ENCODE data around the gene VENTX.
A peak's percentile ranks its signal among the peaks of the same experiment; 100 is the strongest.
"Not testable (repeated sequence)": the region's sequence is repeated elsewhere in the genome, so short reads cannot be mapped to it uniquely, and the experiment has no call there.

Gene VENTX

DNA sequence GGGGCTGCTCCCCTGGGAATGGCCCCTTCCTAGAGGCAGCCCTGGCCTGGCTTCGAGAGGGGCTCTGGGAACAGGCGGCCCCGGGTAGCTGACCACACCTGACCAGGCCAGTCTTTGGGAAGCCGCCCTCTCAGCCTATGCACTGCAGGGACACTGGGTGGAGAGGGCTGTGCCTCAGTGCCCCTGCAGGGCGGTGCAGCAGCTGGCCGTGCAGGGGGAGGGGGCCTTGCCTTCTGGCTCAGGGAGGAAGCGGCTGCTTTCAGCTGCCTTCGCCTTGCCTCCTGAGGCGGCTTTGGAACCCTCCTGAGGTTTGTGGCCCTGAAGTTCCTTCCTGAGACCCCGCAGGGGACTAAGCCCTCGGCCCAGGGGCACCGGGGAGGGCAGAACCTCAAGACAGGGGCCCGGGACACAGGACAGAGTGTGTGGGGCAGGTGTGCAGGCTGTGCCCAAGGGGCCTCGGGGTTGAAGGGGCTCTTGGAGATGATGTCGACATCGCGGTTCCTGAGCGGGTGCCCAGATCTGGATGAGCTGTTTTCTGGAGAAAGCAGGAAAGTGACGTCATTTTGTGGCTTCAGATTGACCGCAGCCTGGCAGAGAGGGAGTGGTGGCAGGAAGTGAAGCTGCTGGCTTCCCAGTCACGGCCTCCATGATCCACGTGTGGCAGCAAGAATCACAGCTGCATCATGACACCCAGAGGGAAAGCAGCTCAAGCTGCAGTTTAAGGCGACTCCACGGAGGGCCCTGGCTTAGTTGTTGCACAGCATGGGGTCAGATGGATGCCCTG lies 21.4 kb downstream of the VENTX start:
- DNase-seq = peak; percentile 97

DNA sequence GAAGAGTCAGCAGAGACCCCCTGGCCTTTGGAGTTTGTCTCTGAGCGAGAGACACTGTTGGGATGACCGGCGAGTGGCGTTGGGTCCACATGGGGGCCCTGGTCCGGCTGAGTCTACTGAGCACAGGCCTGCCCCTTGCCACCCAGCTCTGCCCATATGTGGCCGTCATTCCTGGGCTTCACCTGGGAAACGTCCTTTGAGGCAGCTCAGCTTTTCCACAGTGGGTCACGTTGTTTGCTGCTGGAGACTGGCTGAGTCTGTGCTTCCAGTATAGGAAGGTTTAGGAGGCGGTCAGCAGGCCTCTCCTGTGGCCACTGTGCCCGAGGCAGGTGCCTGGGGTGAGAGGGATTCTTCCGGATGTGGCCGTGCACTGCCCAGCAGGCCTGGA lies 21.9 kb downstream of the VENTX start:
- no peak for DNase-seq

DNA sequence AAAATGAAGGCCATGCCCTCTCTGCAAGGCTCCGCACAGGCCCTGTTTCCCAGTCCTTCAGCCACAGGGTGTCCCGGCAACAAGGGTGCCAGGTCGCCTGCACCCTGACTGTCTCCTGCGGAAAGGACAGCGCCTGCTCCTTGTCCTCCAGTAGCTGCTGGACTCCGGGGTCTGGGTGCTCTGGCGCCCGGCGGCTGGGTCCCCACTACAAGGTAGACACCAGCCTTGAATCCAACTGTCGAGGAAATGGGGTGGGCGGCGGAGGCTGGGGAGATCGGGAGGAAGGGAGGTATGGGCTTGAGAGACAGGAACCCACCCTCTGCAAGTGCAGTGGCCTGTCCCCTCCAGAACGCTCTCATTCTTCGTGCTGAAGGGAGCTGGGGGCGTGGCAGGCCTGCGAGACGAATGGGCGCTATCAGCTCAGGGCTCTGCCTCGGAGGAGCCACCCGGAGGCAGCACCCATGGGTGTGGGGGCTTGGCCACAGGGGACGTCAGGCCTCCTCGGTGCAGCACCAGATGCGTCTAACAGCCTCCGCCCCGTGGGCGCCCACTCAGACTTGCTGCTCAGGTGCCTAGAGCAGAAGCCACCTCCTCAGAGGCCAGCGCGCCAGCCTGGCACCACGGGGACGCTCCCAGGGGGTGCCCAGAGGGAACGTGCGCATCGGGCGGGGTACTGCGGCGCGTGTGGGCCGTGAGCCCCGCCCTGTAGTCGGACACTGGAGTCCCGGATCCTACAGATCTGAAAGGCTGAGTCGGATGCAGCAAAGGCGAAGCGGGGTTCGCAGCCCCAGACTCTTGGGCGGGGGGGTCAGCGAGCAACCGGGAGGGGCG lies 23.5 kb downstream of the VENTX start:
- peak; percentile 10 for DNase-seq

DNA sequence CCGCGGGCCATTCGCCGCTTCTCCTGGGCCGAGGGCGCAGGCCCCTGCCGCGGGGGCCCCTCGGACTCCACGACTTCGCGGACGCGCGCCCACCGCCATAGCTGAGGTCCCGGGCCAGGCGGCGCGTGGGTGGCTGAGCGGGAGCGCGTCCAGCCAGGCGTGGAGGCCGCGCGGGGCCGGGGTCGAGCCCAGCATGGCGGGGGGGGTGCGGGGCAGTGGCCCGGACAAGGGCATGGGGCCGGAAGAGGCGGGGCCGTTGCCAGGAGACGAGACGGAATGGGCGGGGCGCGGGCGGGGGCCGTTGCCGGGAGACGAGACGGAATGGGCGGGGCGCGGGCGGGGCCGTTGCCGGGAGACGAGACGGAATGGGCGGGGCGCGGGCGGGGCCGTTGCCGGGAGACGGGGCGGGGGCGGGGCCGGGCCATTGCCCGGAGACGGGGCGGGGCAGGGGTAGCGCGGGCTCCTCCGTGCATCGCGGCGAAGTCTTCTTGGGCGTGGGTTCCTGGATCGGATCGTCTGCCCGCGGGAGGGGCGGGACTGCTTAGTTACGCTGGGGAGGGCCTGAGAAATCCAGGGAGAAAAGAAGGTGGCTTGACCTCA lies 24.2 kb downstream of the VENTX start:
- peak; percentile 75 for DNase-seq

DNA sequence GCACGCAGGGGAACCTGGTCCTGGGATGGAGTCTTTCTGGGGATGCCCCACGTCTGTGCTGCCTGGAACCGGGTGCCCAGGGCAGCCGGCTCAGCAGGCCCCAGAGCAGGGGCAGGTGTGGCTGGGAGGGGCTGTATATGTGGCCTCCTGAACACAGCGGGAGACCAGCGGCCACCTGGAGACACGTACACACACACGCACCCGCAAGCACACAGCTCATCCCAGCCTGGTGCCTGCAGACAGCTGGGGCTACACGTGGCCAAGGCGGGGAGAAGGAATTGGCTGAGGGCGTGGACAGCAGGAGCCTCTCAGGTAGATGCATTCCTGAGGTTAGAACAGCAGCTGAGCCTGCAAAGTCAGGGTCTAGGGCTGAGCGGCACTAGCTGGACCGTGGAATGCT lies 25.0 kb downstream of the VENTX start:
- no peak for DNase-seq

DNA sequence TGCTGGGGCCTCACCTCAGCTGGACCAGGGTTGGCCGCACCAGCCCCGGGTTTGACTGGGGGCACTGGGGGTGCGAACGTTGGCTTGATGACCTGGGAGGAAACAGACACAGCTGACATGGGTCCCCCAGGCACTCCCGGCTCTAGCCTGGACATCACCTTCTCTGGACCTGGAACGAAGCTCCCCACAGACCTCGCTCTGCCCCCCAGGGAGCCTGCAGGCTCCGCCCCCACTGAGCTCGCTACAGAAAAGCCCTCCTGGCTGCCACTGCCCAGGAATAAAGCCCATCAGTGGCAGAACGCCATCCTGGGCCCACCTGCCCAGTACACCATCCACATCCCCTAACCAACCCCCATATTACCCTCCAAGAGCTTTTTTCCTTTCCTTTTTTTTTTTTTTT lies 26.0 kb downstream of the VENTX start:
- DNase-seq = no peak

DNA sequence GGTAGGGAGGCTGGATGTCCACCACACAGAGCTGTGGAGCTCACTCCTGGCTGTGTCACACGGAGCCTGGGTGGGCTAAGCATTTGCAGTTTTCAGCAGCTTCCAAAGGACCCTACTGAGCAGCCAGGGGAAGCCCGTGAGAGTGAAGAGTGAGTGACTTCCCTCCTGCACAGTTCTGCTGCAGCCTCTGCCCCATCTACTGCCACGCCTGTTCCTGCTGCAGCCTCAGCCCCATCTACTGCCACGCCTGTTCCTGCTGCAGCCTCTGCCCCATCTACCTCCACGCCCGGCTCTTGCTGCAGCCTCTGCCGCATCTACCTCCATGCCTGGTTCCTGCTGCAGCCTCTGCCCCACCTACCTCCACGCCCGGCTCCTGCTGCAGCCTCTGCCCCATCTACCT lies 26.8 kb downstream of the VENTX start:
- DNase-seq = no peak

DNA sequence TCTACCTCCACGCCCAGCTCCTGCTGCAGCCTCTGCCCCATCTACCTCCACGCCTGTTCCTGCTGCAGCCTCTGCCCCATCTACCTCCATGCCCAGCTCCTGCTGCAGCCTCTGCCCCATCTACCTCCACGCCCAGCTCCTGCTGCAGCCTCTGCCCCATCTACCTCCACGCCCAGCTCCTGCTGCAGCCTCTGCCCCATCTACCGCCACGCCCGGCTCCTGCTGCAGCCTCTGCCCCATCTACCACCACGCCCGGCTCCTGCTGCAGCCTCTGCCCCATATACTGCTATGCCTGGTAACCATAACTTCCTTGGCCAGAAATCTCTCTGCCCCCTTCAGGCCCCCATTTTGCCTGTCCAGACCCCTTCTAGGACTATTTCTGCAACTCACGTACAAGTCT lies 27.4 kb downstream of the VENTX start:
- DNase-seq = not testable (repeated sequence)

DNA sequence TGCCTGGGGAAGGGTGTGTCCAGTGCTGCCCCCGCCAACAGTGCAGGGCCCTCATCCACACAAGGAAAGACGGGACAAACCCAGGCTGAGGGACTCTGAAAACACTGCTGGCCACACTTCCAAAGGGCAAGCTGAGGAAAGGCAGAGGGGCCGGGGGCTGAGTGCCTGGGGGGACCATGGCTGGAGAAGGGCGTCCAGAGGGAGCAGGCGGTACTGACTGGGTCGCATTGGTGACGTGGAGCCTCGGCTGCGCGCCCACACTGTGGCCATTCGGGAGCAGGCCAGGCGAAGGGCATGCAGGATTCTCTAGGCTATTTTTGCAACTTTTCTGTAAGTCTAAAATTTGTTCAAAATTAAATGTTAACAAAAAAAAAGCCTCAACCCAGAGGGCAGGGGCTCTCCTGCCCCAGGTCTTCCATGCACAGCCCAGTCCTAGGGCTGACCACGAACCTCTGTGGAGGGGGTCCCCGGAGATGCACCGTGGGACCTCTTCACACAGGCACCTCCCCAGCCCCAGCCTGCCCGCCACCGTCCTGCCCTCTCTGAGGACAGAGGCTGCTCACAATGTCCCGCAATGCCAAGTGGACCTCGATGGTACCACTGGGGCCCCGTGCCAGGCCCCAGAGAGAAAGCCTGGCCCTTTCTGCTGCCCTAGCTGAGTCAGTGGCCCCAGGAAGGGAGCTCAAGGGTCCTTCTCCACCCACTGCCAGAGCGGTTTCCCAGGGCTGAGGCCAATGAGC lies 28.6 kb downstream of the VENTX start:
- DNase-seq = no peak

DNA sequence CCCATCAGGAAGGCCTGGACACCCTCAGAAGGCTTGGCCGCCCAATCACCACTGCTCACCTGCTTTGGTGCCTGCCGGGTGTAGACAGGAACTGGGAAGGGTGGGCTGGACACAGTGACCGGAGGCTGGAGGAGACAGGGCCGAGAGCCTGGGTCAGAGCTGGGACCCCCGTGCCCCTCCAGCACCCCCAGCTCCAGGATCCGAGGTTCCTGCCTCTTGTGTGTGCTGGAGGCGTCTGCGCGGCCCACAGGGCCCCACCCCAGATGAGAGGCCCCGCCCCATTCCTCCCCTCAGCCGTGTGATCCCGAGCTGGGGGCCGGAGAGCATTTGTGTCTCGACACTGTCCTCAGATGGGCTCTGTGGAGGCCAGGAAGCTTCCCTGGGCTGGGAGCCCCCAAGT lies 29.6 kb downstream of the VENTX start:
- DNase-seq = no peak

DNA sequence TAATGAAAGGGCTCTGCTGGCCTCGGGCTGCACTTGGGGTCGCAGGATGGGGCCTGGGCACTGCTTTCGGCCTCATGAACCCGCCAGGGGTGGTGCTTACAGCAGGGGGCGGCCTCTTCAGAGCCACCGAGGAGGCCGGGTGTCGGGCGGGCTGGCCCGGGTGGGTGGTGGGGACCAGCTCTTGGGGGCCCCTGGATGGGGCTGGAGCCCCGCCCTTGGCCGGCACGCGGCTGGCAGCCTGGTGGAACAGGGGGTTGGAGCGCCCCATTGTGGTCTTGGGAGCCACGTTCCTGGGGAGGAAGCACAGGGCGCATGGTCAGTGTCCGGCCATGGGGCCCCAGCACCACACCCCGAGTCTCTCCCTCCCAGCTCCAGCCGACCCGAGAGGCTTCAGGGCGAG lies 30.2 kb downstream of the VENTX start:
- no peak for DNase-seq

DNA sequence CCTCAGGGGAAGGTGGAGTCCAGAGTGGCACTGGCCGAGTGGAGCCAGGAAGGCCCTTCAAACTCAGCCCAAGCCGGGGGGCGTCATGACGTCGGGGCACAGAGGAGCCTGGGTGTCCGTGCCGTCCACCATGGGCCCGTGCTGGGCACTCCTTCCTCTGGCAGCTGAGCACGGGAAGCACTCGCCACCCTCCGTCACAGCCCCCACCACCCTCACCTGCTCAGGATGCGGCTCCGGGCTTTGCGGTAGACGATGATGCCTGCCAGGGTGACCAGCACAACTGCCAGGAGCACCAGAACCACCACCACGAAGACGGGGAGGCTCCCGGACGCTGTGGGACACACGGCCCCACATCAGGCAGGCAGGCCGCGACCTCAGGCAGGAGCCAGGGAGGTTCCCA lies 30.9 kb downstream of the VENTX start:
- no peak for DNase-seq

DNA sequence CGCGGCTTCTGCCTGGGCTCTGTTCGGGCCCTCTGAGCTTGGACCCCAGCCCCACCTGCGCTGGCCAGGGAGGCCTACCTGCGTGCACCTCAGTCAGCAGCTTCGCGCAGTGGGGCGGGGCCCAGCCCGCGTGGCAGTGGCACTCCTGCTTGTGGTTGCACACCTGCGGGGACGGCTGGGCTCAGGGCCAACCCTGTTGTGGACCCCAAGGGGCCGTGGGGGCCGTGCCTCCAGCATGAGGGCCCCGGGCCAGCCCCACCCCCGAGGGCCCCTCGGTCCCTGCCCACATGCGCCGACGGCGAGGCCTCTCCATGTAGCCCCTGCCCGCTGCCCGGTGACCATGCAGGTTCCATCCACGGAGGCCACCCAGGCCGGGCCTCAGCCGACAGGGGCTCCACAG lies 31.7 kb downstream of the VENTX start:
- no peak for DNase-seq

DNA sequence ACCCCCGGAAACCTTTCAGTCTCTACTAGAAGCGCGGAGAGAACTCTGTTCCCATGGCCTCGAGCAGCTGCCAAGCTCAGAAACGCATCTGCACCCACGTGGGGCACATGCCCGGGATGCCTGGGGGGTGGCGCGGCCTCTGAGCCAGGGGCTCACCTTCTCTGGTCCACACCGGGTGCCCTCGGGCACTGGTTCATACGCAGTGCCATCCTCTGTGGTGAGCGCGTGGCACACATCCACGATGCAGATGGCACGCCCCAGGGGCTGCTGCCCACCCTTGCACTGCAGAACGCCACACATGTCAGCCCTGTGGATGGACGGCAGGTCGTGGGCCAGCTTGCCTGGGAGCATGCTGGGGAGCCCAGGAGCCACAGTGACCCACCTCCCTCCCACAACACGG lies 32.5 kb downstream of the VENTX start:
- no peak for DNase-seq

DNA sequence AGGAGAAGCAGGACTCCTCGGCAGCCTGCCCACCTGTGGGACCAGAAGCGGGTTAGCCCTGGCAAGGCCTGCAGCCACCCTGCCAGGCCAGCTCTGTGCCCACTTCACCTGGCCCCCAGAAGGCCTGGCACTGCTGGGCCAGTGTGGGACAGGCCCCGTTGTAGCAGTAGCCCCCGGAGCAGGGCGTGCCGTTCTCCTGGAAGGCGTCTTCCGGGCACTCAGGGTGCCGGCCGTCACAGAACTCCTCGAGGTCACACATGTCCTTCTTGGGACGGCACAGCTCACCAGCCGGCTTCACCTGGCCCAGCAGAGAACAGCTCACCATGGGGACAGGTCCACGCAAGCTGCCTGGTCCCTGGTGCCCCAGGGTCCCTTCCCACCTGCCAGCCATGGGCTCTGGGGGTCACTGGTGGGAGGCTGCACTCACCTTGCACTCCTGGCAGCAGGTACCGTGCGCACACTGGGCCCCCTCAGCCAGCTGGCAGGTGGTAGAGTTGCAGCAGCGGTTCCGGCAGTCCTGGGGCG lies 33.2 kb downstream of the VENTX start:
- DNase-seq = no peak

DNA sequence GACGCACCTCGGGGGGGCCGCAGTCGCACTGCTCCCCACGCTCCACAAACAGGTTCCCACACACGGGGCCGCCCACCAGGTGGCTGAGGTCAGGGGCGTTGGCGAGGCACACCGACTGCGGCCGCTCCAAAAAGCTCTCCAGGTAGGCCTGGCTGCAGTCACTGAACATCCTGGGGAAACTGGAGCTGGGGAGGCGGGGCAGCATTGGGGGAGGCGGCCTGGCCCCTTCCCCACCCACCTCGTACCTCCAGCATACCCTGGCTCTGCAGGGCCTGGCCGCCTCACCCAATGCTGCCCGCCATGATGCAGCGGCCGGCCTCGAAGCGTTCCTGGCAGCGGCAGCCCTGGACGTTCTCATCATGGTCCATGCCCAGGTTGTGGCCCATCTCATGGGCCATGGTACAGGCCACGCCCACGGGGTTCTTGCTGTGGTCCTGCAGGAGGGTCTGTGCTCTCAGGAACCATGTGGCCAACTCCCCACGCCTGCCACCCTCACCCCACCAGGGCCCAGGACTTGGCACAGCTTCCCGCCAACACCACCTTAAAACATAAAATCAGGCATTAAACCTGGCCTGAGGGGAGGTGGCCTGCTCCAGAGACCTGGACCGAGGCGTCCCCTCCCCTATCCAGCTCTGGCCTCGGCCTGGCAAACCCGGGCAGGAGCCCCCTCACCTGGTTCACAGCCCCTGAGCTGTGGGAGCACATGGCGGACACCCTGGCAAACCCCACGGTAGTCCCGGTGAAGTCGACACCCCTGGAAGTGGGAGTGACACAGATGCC lies 34.1 kb downstream of the VENTX start:
- no peak for DNase-seq

DNA sequence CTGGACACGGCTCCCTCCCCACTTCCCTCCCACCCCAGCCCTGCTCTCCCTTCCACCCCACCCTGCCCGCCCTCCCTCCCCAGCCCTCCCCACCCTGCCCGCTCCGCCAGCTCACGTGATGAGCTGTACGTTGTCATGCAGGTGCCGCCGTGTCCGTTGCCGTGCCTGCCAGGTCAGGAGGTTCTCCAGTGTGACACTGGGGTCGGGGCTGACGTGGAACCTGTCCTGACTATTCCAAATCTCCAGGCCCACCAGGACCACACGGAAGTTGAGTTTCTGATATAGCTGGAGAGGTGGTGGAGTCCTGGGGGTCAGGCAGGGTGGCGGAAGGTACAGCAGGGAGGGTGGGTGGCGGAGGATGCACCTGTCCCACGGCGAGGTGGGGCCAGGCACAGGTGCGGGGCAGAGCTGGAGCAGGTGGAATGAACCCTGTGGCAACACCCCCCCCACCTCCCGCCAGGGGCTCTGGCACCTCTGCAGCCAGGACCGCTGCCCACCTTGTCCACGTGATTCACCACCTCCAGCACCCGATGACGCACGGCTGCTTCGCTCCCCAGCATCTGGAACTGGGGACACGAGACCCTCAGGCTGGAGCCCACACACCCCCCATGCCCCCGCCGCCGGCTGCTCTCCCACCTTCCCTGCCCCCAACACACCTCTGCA lies 34.8 kb downstream of the VENTX start:
- DNase-seq = no peak

DNA sequence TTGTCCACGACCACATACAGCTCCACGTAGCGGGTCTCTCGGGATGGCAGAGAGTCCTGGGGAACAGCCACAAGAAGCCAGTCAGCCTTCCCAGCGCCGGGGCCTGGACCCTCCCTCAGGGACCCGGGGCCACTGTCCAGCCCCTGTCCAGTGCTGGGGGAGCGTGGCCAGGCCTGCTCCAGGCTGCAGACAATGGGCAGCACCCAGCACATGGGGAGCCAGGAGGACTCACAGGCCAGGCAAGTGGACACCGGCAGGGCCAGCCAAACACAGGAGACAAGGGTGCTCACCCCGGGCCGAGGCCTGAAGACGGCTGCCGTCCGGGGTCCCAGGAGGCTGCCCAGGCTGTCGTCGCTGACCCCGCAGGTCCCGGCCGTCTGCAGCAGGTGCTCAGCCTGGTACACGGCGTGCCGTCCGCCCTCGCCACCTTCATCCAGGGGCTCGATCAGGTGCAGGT lies 35.3 kb downstream of the VENTX start:
- DNase-seq = no peak

DNA sequence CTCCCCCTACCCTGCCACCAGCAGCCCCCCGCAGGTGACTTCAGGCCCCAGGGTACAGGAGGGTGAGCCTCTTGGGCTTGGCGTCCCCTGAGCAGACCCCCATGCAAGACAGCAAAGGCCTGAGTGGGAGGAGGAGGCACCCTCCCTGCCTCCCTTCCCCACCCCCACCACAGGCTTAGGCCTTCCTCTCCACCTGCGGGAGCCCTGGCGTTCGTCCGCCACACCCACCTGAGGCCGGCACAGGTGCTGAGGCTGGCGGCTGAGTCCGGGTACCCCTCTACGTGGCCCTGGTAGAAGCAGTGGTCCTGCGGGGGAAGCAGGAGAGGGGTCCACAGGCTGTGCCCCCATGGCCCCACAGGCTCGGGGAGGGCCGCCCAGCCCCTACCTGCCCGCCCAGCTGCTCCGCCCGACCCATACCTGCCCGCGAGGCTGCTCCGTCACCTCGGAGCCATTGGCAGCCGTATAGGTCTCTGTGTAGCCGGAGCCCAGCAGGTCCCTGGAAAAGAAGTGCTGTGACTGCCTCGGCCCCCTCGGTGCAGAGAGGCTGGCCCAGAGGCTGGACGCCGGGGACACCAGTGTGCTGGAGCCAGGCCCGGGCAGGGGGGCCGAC lies 36.0 kb downstream of the VENTX start:
- DNase-seq = no peak

DNA sequence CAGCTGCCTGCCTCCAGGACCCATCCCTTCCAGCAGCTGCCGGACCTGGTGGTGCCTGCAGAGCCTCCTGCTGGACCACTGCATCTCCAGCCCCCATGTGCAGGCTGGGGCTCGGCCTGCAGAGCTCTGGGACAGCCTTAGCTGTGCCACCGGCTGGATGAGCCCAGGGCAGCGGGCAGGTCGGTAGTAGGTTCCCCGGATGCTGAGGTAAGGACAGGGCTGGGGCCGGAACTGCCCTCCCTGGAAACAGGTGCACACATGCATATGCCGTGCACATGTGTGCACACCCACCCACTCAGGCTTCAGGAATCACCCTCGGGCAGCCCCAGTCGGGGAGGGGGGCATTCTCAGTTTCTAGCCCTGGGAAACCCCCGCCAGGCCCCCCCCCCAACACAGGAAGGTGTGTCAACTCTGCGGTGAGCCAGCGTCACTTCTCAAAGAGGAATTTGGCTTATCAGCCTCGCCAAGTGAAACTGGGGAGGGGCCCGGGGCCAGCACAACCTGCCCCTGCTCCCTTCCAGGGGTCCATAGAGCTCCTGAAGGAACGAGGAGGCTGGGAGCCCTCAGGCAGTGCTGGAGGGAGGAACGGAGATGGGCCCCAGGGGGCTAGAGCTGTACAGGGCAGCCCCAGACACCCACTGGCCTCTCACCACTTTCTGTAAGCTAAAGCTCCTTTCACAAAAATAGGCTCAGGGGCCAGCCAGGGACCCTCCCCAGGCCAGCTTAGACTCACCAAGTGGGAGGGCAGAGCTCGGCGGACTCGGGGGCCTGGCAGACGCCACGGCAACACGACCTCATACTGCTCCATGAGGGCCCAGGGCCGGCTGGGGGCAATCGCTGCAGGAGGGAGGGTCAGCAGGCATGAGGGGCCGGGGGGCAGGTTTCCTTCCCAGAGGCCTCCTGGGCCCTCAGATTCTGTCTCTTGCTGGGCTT lies 37.4 kb downstream of the VENTX start:
- no peak for DNase-seq
